ELF-1 (cell line): ENCODE results near the gene GPR137.
"Not testable (repeated sequence)": the region's sequence is repeated elsewhere in the genome, so short reads cannot be mapped to it uniquely, and the experiment has no call there.

ENCODE experiments used
- DNase-seq: peaks from one replicate; pipeline ENCODE4 v3.0.0-alpha.2; 2016; ENCODE audit warnings: low read depth, low spot score

The GPR137 gene

DNA sequence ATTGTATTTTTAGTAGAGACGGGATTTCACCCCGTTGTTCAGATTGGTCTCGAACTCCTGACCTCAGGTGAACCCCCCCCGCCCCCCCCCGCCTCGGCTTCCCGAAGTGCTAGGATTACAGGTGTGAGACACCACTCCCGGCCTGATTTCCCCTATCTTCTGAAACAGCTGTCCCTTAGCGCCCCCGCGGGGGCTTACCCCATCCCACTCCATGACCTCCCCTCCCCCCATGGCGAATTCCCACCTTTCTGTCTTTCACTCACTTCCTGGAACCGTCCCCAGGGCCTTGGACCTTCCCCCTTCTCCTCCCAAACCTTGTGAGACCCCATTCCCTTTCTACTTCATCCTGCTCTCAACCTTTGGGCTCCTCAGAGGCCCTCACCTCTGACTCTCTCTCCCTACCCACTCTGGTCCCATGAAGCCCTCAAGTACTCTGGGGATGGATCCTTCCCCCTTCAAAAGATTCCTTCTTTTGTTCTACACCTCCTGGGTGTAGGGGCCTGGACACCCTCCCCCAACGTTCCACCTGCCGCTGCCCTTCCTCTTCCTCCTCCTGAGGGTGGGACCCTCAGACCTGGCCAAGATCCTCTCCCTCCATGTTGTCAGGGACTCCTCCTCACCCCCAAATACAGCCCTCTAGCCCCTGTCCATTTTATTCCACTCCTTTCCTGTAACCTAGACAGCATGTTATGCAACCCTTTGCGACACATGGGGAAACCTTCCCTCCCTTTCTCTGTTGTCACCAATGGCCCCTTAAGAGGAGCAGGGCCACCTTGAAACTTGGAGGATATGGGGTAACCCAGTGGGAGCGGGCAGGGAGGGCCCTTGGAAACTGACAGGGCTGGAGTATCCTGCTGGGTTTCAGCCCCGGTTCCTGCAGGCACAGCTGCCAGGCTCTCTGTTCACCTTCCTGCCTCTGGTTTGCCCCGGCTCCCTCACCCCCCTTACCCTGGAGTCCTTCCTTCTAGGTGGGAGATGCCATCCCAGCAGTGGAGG lies 33.4 kb downstream of the GPR137 start:
- DNase-seq, result no peak

DNA sequence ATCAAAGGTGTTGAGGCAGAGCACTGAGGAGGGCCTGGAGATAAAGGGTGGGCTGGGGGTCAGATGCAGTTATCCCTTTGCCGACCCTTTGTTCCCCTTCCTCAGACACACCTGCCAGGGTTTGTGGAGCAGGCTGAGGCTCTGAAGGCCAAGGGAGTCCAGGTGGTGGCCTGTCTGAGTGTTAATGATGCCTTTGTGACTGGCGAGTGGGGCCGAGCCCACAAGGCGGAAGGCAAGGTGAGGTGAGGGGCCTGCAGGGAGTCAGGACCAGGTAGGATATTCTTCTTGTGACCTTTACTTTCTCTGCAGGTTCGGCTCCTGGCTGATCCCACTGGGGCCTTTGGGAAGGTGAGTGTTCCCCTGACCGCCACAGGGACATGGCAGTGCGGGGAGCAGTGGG lies 34.9 kb downstream of the GPR137 start:
- DNase-seq, result no peak

DNA sequence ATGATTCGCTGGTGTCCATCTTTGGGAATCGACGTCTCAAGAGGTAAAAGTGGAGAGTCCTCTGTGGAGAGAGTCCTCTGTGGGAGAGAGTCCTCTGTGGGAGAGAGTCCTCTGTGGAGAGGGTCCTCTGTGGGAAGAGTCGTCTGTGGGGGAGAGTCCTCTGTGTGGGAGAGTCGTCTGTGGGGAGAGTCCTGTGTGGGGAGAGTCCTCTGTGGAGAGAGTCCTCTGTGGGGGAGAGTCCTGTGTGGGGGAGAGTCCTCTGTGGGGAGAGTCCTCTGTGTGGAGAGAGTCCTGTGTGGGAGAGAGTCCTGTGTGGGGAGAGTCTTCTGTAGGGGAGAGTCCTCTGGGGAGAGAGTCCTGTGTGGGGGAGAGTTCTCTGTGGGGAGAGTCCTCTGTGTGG lies 35.4 kb downstream of the GPR137 start:
- no peak for DNase-seq

DNA sequence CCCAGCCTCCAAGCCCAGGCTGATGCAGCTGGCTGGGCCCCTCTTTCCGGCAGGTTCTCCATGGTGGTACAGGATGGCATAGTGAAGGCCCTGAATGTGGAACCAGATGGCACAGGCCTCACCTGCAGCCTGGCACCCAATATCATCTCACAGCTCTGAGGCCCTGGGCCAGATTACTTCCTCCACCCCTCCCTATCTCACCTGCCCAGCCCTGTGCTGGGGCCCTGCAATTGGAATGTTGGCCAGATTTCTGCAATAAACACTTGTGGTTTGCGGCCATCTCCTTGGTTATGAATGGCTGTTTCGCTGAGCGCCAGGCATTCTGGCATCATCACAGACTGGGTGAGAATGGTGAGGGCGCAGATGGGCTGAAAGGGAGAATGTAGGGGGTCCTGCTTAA lies 35.9 kb downstream of the GPR137 start:
- no peak for DNase-seq

DNA sequence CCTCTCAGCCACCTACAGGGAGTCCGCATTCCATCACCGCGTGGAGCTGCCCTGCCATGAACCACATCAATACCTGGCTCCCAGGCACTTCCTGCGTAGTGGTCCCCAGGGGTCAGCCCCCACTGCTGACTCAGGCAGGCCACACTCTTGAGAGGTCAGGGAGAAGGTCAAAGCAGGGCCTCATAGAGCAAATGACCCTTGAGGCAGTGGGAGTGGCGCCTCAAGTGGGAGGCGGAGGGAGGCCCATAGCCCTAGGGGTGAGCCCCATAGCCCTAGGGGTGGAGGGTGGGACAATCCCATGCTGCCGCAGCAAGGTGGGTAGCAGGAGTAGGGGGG lies 37.2 kb downstream of the GPR137 start:
- DNase-seq, result no peak

DNA sequence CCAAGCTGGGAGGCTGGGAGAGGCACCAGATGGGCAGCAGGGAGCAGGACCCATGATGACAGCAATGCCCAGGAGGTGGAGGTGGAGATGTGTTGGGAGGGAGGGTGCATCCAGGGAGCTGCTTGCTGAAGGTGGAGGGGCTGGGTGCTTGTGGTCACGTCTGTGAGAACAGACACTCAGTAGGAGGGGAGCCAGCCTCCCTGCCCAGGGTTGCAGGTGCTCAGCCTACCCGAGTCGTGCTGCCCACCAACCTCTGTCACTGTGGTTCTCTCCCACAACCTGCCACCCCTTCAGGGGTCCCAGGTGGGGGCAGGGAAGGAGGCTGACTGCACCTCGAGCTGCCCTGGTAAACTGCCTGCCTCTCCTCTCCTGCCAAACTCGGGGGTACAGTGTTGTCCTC lies 37.7 kb downstream of the GPR137 start:
- no peak for DNase-seq

DNA sequence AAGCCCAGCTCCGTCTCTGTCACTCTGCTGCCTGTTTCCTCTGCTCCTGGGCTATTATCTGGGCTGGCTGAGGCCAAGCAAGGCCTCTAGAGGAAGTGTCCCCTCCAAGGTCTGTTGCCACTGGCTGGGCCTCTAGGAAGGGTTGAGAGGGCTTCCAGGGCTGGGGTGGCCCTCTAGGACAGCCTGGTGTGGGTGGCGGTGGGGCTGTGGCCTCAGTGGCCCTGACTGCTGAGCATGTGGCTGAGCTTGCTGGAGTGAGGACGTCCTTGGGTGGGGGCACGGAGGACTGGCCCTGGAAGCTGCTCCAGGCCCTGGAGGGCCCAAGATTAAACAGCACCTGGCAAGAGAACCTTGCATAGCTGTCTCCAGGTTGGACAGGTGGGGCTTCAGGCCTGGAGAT lies 38.3 kb downstream of the GPR137 start:
- DNase-seq, result not testable (repeated sequence)

DNA sequence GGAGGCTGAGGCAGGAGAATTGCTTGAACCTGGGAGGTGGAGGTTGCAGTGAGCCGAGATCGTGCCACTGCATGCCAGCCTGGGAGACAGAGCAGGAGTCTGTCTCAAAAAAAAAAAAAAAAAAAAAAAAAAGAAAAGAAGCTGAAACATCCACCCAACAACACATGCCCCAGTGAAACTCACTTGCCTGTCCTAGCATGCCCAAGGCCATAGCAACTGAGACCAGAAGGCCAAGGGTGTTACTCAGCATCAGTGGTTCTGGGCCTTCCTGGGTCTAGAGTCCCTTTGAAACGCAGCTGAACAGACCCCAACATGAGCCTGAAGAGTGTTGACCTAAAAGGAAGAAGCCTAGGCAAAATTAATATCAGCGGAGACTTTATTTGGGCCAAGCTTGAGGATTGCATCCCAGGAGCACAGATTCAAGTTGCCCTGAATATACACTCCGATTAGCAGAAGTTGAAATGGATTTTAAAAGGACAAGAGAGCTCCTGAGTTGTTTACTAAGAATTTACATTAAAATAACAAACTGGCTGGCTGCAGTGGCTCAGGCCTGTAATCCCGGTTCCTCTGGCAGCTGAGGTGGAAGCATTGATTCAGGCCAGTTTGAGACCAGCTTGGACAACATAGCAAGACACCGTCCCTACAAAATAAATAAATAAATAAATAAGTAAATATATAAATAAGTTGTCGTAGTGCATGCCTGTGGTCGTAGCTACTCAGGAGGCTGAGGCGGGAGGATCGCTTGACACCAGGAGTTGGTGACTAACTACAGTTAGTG lies 39.2 kb downstream of the GPR137 start:
- no peak for DNase-seq

DNA sequence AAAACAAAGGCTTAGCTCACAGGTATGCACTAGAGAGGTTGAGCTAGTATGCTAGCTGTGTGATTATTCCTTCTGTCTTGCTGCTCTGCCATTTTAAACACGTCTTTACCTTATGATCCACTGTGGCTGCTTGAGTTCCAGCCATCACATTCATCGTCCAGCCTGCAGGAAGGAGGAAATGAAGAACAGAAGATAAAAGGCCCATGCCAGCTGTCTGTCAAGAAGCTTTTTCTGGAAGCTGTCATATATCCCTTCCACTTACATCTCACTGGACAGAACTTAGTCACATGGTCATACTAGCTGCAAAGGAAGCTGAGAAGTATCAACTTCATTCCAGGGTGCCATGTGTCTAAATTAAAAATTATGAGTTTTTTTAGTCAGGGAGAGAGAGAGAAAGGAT lies 41.7 kb downstream of the GPR137 start:
- DNase-seq, result no peak

DNA sequence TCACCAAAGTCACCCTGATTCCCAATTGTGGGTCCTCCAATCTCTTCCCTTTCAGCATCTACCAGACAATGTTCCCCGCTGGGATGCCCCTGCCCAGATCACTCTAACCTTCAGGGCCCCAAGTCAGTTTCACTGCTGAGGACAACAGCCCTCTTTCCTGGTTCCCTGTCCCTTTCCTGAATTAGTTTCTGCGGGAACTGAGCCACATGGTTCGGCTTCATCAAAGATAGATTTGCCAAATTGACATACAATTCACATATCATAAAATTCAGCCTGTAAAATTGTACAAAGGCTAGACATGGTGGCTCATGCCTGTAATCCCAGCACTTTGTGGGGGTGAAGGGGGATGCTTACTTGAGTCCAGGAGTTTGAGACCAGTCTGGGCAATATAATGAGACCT lies 42.3 kb downstream of the GPR137 start:
- no peak for DNase-seq

DNA sequence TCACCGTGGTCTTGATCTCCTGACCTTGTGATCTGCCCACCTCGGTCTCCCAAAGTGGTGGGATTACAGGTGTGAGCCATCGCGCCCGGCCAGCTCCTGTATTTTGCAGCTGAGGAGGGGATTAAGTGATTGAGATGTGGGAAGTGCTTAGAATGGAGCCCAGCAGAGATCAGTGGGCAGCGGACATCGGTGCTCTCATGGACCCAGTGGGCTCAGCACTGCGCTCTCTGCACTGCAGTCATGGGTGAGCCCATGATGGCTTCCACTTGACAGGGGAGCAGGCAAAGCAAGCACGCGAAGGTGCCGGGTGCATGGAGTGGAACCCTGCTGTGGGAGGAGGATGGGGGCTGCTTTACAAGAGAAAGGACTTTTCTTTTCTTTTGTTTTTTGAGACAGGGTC lies 45.2 kb downstream of the GPR137 start:
- no peak for DNase-seq

DNA sequence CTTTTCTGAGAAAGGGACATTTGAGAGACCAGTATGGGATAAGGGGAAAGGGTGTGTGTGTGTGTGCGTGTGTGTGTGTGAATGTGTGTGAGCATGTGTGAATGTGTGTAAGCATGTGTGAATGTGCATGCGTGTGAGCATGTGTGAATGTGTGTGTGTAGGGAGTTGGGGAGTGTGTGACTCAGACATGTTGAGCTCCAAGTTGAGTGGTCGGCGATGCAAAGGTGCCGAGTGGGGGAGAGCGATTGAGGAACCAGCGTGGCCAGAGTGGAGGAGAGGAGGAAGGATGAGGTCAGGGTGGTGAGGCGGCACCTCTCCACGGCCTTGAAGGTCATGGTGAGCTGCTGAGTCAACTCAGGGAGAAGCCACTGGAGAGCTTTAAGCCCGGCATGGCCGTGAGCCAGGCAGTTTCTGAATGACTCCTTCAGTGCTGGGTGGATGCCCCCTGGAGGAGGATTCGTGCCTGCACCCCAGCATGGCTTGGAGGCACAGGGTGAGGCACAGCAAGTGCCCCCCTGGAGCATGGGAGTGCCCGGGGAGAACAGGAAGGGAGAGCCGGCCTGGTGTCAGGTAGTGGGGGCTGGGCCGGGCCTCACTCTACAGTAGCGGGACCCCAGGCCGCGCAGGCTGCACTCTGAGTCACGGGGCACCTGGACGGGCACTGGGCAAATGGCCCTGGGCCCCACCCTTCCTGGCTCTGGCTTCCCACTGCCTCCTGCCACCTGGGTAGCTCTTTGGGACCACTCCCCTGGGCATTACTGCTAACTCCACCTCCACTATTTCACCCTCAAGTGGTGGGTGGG lies 46.1 kb downstream of the GPR137 start:
- peak; percentile 53 for DNase-seq

DNA sequence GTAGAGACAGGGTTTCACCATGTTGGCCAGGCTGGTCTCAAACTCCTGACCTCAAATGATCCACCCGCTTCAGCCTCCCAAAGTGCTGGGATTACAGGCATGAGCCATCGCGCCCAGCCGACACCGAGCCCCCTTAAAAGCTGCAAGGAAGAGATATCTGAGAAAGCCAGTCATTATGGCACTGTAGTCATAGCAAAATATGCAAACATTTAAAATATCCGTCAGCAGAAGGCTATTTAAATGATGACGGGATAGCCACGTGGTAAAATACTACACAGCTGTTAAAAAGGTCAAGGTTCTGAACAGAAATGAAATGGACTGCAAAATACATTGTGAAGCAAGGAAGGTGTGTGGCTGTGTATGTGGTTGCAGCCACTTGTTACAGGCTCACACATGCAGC lies 47.9 kb downstream of the GPR137 start:
- DNase-seq, result no peak

DNA sequence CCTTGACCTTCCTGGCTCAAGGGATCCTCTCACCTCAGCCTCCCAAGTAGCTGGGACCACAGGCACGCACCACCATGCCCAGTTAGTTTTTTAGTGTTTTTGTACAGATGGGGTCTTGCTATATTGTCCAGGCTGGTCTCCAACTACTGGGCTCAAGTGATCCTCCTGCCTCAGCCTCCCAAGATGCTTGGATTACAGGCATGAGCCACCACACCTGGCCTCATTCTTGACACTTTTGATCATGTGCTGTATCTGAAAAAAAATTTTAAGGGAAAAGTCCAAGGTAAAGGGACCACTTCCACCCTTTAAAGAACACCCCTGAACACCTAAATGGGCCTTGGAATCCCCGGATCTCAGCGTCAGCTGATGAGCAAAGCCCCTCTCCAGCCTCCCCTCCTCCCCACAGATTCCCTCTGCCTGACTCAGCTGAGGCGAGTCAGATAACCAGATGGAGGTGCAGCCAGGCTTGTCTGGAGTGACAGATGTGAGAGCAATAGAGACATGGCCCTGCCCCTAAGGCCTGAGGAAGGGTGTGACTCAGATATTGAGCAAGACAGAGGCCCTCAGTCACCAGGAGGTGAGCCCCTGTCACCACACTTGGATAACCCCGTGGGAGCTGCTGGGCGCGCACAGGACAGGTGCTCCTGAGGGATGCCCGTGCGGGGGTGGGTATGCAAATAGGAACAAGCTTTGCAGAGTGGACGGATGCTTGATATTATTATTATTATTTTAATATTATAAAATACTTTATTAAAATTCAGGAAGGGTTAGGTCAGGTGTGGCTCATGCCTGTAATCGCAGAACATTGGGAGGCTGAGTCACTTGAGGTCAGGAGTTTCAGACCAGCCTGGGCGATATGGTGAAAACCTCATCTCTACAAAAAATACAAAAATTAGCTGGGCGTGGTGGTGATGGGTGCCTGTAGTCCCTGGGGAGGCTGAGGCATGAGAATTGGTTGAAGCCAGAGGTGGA lies 49.4 kb downstream of the GPR137 start:
- DNase-seq, result peak; percentile 93

DNA sequence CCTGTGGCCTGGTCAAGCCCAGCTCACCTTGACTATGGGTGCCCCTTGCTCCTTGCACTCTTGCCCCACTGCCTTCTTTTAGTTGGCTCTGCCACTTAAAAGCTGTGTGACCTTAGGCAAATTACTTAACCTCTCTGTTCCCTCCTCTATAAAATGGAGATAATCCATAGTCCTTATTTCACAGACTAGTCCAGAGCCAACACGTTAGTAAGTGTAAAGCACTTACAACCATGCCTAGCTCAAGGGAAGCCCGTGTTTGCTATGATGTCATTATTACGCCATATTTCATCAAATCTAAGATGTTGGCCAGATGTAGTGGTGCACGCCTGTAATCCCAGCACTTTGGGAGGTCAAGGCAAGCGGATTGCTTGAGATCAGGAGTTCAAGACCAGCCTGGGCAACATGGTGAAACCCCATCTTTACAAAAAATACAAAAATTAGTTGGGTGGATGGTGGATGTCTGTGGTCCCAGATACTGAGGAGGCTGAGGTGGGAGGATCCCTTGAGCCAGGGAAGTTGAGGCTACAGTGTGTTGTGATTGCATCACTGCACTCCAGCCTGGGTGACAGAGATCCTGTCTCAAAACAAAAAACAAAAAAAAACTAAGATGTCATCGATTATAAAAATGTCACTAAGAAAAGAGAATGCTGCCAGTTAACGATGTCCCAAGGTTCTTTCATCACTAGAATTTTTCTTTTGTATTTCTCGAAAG lies 52.0 kb downstream of the GPR137 start:
- DNase-seq, result no peak

DNA sequence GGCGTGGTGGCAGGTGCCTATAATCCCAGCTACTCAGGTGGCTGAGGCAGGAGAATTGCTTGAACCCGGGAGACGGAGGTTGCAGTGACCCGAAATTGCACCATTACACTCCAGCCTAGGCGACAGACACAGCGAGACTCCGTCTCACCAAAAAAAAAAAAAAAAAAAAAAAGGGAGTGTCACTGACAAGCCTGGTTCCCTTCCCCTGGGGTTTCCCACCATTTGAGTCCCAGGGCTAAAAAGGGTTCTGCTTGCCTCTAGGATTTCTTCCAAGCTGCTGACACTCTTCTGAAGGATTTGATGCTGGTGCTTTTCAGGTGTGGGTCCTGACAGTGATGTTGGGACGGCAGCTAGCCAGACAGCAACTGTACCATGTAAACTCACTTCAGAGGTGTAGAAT lies 53.1 kb downstream of the GPR137 start:
- DNase-seq, result no peak
